ENCODE measurements around the gene ALOX12B. TPM values are rescaled to one million over a fixed set of nuclear protein-coding genes. Genes with fewer than 3 reads are reported as not detected.

The ALOX12B gene
- total RNA-seq, 4 donors from 2014 or later, result not detected

DNA sequence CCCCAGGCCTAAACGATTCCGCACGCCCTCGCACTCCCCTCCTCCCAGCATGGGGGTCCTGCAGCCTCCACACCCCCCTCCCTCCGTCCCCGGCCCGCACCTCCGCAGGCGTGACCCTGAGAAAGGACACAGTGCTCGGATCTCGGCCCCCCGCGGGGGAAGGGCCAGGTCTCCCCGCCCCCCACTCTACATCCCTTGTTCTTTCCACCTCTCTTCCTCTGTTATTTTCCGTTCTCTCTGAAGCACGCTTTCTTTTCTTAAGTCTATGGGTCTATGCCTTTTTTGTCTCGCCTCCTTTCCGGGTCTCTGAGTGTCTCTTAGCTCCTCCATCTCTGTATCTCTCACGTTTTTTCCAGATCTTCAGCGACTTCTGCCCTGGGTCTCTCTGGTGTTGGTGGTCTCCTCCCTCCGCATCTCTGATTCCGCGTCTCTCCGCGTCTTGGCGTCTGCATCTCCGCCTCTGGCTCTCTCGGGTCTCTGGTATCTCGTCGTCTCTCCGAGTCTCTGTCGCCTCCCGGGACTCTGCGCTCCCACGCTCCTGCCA, 38.5 kb upstream of the ALOX12B start:
- ATAC-seq (ENCODE audit: low FRiP score) (no peak), DNase-seq (ENCODE audit: low spot score) (no peak)
- no peak for TF ChIP-seq CTCF (IDR thresholded peaks at IDR 0.05)

DNA sequence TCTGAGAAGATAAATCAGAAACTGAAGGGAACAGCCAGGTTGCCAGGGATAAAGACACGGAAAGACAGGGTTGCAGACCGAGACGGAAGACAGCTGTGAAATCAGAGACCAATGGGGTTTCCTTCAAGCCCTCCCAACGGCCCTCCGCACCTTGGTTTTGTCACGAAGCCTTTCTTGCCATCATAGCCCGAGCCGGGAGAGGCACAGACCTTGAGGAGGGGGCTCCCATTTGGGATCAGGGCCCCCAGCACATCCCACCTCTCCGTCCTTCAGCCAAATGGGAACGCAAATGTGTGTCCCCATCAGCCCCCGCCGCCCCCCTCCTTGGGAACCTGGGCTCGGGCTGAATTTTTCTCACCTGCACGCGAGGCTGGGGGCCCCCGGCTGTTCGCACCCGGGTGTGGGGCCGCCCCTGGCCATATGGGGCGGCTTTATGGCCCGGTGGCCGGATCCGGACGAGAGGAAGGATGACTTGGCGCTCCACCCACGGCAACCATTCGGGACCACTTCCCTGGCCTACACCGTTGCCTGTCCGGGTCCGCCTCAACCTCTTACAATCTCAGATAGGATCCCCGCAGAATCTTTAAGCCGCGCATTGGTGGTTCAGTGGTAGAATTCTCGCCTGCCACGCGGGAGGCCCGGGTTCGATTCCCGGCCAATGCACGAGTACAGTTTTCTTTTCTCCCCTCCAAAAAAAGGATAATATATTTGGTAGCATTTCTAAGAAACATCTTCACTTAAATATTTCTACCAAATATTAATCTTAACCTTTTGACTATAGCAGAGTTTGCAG, 37.8 kb upstream of the ALOX12B start:
- ATAC-seq (ENCODE audit: low FRiP score), result peak; percentile 34
- peak; percentile 97 for DNase-seq (ENCODE audit: low spot score)
- no peak for TF ChIP-seq CTCF (IDR thresholded peaks at IDR 0.05)

GRCh38 chr17:8124350-8125153, 37.0 kb upstream of the ALOX12B start:
- TF ChIP-seq CTCF (IDR thresholded peaks at IDR 0.05), result no peak
- ATAC-seq (ENCODE audit: low FRiP score), result no peak
- DNase-seq (ENCODE audit: low spot score), result no peak

DNA sequence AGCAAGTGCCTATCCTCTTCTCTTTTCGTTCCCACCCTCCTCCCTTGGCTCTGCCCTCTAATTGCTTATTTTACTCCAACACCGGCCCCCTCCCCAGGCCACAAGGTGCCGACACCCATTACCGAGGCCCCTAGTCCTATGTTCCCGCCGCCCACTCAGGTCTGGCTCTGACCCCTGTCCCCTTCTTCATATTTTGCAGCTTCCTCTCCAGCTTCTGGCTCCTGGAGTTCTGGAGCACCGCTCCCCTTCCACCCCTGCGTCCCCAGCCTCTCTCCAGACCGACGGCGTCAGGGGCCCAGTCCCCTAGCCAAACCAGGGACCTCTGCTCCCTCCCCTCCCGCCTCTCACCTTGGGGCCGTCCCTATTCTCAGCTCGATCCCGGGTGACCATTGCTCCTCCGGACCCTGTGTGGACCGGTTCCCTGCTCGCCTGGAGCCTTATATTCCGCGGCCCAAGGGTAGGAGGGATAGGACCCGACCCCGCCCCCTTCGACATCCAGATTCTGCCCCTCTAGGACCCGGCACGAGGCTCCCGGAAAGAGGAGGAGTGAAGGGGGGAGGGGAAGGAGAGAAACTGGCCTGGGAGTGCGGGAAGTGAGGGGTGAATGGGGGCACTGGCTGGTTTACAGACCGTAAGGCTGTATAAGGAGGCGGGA, 36.3 kb upstream of the ALOX12B start, which contains the start of gene HES7:
Gene HES7, minus strand, starts transcription at position 412 of the 655 bp plus-strand sequence. Its CDS starts 22 bp downstream, at position 390.
- DNase-seq (ENCODE audit: low spot score) (no peak), ATAC-seq (ENCODE audit: low FRiP score) (no peak)
- no peak for TF ChIP-seq CTCF (IDR thresholded peaks at IDR 0.05)

GRCh38 chr17:8122924-8123694, 35.6 kb upstream of the ALOX12B start:
- DNase-seq (ENCODE audit: low spot score) (no peak), ATAC-seq (ENCODE audit: low FRiP score) (no peak)
- TF ChIP-seq CTCF (IDR thresholded peaks at IDR 0.05), result no peak

GRCh38 chr17:8122422-8122923, 35.0 kb upstream of the ALOX12B start:
- ATAC-seq (ENCODE audit: low FRiP score) (no peak), DNase-seq (ENCODE audit: low spot score) (no peak)
- no peak for TF ChIP-seq CTCF (IDR thresholded peaks at IDR 0.05)

Measured in omental fat pad (tissue), 4 donors.